Measurements from ENCODE around the gene C1orf159.

Gene C1orf159

DNA sequence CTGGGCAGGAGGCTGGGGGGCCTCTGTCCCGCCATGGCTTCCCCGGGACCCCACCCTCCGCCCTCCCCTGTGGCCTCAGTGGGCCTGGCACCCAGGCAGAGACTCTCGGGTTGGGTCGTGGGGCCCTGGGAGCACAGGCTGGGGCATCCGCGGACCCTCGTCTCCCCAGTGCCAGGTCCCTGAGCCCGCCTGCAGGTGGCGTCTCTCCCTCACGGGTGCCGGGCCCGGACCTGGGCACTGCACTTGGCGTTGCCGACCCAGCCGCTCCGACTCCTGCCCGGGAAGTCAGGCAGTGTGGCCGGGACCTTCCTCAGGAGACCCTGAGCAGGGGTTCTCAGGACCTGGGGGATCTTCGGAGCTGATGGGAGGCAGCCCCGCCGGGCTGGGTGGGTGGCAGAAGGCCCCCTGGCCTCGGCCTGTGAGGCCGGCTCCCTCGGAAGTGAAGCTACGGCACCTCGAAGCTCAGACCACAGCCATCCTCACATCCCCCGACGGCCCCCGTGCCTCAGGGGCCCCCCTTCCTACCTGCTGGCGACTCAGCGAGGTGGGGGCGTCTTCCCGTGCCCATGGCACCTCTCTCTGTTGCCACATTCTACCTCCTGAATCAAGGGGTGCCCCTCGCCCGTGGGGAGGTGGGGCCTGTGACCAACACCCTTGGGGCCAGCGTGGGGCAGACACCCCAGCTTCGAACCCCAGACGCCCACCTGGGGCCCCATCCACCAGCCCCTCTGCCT is 6.4 kb upstream of the C1orf159 start (continued):
- TF ChIP-seq ZNF610 (tag by site-specific recombination; IDR thresholded peaks at IDR 0.05; ENCODE audit: borderline replicate concordance) (peak; percentile 70), ZNF394 (tag by site-specific recombination; IDR thresholded peaks at IDR 0.05; ENCODE audit: borderline replicate concordance) (peak; percentile 26; the same call in 1 of the 2 replicates), ZFP69B (tag by site-specific recombination; IDR thresholded peaks at IDR 0.05) (0 out of 2 replicates have a peak, but pooled peaks have one; percentile 34), ZNF37A (tag by site-specific recombination; IDR thresholded peaks at IDR 0.05) (no peak), ZNF423 (tag by site-specific recombination; IDR thresholded peaks at IDR 0.05) (no peak), ZNF548 (tag by site-specific recombination; IDR thresholded peaks at IDR 0.05) (no peak), ZBTB20 (tag by site-specific recombination; IDR thresholded peaks at IDR 0.05) (peak; percentile 57; the same call in 1 of the 2 replicates), ZNF624 (tag by site-specific recombination; IDR thresholded peaks at IDR 0.05) (no peak), ZNF707 (tag by site-specific recombination; IDR thresholded peaks at IDR 0.05) (no peak), ZNF302 (tag by site-specific recombination; IDR thresholded peaks at IDR 0.05; ENCODE audit: low read depth) (no peak), ZNF776 (tag by site-specific recombination; IDR thresholded peaks at IDR 0.05; ENCODE audit: borderline replicate concordance) (no peak), ZNF843 (tag by site-specific recombination; IDR thresholded peaks at IDR 0.05) (no peak), ZNF561 (tag by site-specific recombination; IDR thresholded peaks at IDR 0.05; ENCODE audit: borderline replicate concordance) (no peak), PRDM1 (tag by site-specific recombination; IDR thresholded peaks at IDR 0.05) (no peak), ZNF571 (tag by site-specific recombination; IDR thresholded peaks at IDR 0.05) (no peak), ZNF148 (tag by site-specific recombination; IDR thresholded peaks at IDR 0.05; ENCODE audit: borderline replicate concordance) (no peak), ZNF585B (tag by site-specific recombination; IDR thresholded peaks at IDR 0.05) (no peak), KLF16 (tag by site-specific recombination; IDR thresholded peaks at IDR 0.05) (0 out of 2 replicates have a peak, but pooled peaks have one; percentile 24)

DNA sequence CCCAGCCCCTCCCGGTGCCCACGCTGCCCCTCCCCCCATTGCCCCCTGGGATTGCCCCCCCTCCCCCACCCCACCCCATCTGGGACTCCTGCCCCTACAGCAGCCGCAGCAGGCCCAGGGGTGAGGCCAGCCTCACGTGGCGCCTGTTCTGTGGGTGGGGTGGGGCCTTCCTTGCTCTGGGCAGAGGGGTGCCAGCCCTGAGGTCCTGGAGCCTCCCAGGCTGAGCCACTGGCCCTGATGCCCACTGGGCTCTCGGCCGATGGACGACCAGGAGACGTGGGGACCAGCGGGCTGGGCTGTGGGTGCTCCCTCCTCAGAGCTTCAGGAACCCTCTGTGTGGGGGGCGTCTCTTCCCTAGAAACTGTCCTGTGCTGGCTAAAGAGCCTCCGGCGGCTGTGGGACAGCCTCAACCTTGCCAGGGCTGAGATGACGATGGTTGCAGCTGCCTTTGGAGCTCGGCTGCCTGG is 5.8 kb upstream of the C1orf159 start:
- H3K4me3 ChIP-seq (ENCODE audit: low read depth, low read length): no peak overlapping the region
- TF ChIP-seq, protein P1, sequence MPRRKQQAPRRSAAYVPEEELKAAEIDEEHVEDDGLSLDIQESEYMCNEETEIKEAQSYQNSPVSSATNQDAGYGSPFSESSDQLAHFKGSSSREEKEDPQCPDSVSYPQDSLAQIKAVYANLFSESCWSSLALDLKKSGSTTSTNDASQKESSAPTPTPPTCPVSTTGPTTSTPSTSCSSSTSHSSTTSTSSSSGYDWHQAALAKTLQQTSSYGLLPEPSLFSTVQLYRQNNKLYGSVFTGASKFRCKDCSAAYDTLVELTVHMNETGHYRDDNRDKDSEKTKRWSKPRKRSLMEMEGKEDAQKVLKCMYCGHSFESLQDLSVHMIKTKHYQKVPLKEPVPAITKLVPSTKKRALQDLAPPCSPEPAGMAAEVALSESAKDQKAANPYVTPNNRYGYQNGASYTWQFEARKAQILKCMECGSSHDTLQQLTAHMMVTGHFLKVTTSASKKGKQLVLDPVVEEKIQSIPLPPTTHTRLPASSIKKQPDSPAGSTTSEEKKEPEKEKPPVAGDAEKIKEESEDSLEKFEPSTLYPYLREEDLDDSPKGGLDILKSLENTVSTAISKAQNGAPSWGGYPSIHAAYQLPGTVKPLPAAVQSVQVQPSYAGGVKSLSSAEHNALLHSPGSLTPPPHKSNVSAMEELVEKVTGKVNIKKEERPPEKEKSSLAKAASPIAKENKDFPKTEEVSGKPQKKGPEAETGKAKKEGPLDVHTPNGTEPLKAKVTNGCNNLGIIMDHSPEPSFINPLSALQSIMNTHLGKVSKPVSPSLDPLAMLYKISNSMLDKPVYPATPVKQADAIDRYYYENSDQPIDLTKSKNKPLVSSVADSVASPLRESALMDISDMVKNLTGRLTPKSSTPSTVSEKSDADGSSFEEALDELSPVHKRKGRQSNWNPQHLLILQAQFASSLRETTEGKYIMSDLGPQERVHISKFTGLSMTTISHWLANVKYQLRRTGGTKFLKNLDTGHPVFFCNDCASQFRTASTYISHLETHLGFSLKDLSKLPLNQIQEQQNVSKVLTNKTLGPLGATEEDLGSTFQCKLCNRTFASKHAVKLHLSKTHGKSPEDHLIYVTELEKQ (tag by site-specific recombination; IDR thresholded peaks at IDR 0.05; ENCODE audit: borderline replicate concordance): no peak
- TF ChIP-seq PRDM4 (tag by site-specific recombination; IDR thresholded peaks at IDR 0.05): peak; percentile 71
- TF ChIP-seq, protein P2, sequence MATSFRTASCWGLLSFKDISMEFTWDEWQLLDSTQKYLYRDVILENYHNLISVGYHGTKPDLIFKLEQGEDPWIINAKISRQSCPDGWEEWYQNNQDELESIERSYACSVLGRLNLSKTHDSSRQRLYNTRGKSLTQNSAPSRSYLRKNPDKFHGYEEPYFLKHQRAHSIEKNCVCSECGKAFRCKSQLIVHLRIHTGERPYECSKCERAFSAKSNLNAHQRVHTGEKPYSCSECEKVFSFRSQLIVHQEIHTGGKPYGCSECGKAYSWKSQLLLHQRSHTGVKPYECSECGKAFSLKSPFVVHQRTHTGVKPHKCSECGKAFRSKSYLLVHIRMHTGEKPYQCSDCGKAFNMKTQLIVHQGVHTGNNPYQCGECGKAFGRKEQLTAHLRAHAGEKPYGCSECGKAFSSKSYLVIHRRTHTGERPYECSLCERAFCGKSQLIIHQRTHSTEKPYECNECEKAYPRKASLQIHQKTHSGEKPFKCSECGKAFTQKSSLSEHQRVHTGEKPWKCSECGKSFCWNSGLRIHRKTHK (tag by site-specific recombination; IDR thresholded peaks at IDR 0.05): no peak
- H3K9me3 ChIP-seq (ENCODE audit: control insufficient read depth, insufficient read depth, low read depth, low read length): no peaks in the 10 kb centered on the region
- no peaks in the 10 kb centered on the region for H3K36me3 ChIP-seq (ENCODE audit: control insufficient read depth in 2 of 2, insufficient read depth in 1 of 2, low read length in 2 of 2)
- no peak overlapping the region for H3K27ac ChIP-seq (ENCODE audit: extremely low read depth, low read depth, low read length)
- ChIA-PET POLR2A (interaction anchor here (1.0 to 1.9 kb wide), 6 partner anchors 110 to 171 kb away, joined by 3 to 5 read pairs (median 4); partner anchors contain the start of gene SDF4), CTCF (interaction anchor here (0.6 to 7.2 kb wide), 23 partner anchors 12 to 1275 kb away, joined by 3 to 76 read pairs (median 4); partner anchors contain the start of gene SDF4)
- no peaks in the 10 kb centered on the region for H3K4me1 ChIP-seq (ENCODE audit: control insufficient read depth, insufficient read depth, low read length)
